ENCODE results near the gene PSMD9.

PSMD9 gene, protein sequence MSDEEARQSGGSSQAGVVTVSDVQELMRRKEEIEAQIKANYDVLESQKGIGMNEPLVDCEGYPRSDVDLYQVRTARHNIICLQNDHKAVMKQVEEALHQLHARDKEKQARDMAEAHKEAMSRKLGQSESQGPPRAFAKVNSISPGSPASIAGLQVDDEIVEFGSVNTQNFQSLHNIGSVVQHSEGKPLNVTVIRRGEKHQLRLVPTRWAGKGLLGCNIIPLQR

DNA sequence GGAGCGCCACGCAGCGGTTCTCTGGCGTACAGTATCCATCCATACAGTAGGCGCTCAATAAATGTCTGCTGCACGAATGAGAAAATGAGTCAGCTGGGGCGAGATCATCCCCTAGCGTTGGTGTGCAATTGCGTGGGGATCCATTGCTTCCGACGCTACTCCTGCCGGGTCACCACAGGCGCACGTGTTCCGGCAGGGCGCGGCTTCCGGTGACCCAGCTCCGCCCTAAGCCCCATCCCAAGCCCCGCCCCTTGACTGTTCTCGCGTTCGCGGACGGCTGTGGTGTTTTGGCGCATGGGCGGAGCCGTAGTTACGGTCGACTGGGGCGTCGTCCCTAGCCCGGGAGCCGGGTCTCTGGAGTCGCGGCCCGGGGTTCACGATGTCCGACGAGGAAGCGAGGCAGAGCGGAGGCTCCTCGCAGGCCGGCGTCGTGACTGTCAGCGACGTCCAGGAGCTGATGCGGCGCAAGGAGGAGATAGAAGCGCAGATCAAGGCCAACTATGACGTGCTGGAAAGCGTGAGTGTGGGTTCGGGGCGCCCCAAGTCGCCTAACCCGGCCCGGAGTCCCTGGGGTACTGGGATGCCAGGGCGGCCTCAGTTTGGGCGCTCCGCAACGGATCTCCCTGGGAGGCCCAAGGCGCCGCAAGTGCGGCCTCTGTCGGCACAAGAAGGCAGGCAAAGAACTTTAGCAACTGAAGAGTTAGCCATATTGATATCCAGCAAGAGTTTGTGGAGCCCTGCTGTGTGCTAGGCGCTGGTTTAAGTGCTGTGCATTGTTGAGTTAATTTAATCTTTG lies at the start of gene PSMD9:
Gene PSMD9 (plus strand): TSS at position 313 of the 796 bp plus-strand sequence. CDS start 67 bp downstream, at position 380.
- TF ChIP-seq, protein P1, sequence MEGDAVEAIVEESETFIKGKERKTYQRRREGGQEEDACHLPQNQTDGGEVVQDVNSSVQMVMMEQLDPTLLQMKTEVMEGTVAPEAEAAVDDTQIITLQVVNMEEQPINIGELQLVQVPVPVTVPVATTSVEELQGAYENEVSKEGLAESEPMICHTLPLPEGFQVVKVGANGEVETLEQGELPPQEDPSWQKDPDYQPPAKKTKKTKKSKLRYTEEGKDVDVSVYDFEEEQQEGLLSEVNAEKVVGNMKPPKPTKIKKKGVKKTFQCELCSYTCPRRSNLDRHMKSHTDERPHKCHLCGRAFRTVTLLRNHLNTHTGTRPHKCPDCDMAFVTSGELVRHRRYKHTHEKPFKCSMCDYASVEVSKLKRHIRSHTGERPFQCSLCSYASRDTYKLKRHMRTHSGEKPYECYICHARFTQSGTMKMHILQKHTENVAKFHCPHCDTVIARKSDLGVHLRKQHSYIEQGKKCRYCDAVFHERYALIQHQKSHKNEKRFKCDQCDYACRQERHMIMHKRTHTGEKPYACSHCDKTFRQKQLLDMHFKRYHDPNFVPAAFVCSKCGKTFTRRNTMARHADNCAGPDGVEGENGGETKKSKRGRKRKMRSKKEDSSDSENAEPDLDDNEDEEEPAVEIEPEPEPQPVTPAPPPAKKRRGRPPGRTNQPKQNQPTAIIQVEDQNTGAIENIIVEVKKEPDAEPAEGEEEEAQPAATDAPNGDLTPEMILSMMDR (IDR thresholded peaks at IDR 0.05; ENCODE audit: control insufficient read depth, insufficient read depth, low read depth, low read length, missing control alignments) = peak; percentile 86
- peak; percentile 92 for DNase-seq (ENCODE audit: low read depth)
- peak within 1 kb of the TSS; percentile 86 for H3K4me3 ChIP-seq (ENCODE audit: control insufficient read depth, low read depth, low read length)

DNA sequence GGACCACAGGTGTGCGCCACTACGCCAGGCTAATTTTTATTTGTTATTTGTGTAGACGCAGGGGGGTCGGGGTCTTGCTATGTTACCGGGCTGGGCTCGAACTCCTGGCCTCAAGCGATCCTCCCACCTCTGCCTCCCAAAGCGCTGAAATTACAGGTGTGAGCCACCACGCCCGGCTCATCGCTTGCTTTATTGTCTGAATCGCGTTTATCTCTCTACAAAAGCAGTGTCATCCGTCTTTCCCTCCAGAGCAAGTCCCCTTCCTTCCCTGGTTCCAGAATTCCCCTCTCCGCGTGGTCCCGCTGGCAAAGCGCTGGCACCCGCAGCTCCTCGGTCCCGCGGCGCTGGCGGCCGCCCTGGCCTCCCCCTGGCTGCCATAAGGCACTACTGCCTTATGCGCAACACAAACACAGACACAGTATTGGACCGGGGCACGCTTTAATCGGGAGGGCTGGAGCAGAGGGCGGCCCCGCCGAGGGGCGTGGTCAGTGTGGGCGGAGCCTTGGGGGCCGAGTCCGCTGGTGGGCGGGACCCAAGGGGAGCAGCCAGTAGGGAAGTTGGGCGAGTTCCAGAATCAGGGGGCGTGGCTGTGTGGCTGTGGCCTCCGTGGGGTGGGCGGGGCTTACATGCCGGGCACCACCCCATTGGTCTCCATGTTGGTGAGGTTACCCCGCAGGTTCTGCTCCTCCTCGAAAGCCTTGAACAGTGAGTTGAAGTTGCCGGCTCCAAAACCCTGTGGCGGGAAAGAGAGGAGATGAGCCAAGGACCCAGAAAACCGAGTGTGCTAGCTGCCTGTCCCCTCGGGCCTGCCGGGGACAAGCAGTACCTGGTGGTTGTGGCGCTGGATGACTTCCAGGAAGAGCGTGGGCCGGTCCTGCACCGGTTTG lies 49.2 kb upstream of the PSMD9 start:
- peak; percentile 78 for DNase-seq (ENCODE audit: low read depth)
- TF ChIP-seq, protein P1 (IDR thresholded peaks at IDR 0.05; ENCODE audit: control insufficient read depth, insufficient read depth, low read depth, low read length, missing control alignments) = peak; percentile 52
- H3K4me3 ChIP-seq (ENCODE audit: control insufficient read depth, low read depth, low read length) = peak overlapping the region; percentile 49

DNA sequence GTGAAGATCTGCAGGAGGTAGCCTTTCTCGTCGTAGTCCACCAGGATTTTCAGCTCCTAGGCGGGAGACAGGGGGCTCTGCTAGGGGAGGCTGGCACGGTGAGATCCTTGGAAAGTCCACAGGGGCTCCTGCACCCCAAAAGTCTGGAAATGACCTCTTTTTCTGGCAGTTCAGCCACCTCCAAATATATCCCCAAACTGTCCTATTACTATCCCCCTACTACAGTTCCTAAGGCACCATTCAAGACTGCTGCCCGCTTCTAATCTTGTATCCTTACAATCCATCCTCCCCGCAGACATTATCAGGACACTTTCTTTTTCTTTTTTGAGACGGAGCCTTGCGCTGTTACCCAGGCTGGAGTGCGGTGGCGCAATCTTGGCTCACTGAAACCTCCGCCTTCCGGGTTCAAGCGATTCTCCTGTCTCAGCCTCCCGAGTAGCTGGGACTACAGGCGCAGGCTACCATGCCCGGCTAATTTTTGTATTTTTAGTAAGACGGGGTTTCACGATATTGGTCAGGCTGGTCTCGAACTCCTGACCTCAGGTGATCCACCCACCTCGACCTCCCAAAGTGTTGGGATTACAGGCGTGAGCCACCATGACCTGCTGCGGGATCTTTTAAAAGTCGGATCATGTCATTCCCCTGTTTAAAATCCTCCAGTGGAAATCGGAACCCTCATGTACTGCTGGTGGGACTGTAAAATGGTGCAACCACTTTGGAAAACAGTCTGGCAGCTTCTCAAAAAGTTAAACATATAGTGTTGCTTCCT lies 48.4 kb upstream of the PSMD9 start:
- H3K4me3 ChIP-seq (ENCODE audit: control insufficient read depth, low read depth, low read length) = peak overlapping the region; percentile 49
- DNase-seq (ENCODE audit: low read depth) = no peak
- TF ChIP-seq, protein P1 (IDR thresholded peaks at IDR 0.05; ENCODE audit: control insufficient read depth, insufficient read depth, low read depth, low read length, missing control alignments) = no peak

DNA sequence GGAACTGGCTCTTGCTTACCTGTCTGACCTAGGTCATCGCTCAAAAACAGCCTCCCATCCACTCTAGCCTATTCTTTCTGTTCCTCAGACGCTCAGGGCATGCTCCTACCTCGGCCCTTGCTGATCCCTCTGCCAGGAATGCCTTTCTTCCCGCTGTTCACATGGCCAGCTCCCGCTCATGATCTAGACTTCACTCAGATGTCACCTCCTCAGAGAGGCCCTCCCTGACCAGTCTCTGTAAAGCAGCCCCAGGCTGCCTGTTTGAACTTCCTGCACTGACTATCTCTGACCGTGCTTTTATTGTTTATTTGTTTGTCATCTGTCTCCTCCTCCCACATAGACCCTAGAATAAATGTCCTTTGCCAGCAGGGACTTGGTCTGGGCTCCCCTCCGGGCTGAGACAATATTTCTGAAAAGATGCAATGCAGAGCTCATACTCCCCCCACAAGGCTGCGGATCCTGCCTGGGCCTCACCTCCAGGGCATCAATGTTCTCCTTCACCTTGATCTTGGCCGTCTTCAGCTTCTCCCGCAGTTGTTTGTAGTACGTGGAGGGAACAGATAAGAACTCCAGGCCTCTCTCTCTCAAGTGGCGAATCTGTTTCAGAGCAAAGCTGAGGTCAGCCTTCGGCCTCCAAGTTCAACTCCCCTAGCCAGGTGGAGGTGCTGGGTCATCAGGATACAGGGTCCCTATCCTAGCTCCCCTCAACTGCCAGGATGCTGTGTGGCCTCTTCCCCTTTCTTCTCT lies 45.2 kb upstream of the PSMD9 start:
- no peak overlapping the region for H3K4me3 ChIP-seq (ENCODE audit: control insufficient read depth, low read depth, low read length)
- no peak for DNase-seq (ENCODE audit: low read depth)

DNA sequence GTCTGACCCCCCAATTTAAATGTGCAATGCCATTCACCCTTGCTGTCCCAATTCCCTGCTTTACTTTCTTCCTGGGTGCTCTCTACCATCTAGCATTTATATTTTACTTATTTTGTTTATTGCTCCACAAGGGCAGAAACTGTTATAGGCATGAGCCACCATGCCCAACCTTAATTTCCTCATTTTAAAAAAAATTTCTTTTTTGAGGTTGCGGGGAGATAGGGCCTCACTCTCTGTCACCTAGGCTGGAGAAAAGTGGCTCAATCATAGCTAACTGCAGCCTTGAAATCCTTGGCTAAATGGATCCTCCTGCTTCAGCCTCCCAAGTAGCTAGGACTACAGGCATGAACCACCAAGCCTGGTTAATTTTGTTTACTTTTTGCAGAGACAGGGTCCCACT lies 42.9 kb upstream of the PSMD9 start:
- H3K4me3 ChIP-seq (ENCODE audit: control insufficient read depth, low read depth, low read length) = no peak overlapping the region
- TF ChIP-seq, protein P1 (IDR thresholded peaks at IDR 0.05; ENCODE audit: control insufficient read depth, insufficient read depth, low read depth, low read length, missing control alignments) = no peak
- no peak for DNase-seq (ENCODE audit: low read depth)

More for the DNA sequence above, 45.2 kb upstream of the PSMD9 start:
- TF ChIP-seq, protein P1 (IDR thresholded peaks at IDR 0.05; ENCODE audit: control insufficient read depth, insufficient read depth, low read depth, low read length, missing control alignments) = no peak

Data from AG09309 (cell line).